LoVo (cell line): Measurements from ENCODE around the gene GRB2.
A peak's percentile ranks its signal among the peaks of the same experiment; 100 is the strongest.
"Not testable (repeated sequence)": the region's sequence is repeated elsewhere in the genome, so short reads cannot be mapped to it uniquely, and the experiment has no call there.

Experiments
- DNase-seq: peaks from one replicate; pipeline ENCODE4 v3.0.0-alpha.2; 2016; ENCODE audit warnings: low spot score

GRB2 gene

DNA sequence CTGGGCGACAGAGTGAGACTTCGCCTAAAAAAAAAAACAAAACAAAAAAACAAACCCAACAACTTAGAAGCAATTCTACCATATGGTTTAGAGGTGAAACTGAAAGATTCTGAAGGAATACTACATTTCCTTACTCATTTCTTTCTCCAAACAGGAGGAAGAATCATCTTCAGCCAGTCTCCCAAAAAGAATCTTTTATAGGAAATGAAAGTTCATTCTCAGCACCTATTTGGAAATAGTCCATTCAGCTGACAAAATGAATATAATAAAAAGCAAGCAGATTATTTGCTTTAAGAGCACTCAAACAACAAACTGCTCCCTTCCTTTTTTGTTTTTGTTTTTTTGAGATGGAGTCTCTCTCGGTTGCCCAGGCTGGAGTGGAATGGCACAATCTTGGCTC, 17.7 kb downstream of the GRB2 start:
- DNase-seq: no peak

DNA sequence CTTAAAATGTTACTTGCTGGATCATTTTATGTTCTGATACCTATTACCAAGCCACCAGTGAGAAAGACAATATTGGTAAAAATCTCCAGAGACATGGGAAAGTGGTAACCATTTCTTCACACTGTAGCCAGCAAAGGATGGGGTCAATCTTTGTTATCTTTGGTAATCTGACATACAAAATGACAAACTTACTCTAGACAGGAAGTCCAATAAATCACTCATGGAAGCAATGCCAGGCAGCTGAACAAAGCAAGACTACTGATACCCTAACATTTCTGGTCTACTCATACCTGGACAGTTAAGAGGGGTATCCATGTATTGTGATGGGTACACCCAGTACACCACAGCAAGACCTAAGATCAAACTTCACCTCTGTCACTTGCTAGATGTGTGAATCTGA, 19.0 kb downstream of the GRB2 start:
- no peak for DNase-seq

DNA sequence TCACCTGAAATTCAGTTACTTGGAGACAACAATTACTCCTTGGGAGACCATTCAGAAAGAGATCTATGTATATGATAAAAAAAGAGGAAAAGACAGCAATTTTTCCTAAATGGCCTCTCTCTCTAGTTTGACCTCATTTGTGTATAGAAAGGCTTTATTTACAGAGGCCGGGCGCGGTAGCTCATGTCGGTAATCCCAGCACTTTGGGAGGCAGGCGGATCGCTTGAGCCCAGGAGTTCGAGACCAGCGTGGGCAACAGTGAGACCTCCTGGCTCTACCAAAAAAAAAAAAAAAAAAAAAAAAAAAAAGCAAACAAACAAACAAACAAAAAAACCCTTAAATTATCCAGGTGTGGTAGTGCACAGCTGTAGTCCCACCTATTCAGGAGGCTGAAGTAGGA, 20.7 kb downstream of the GRB2 start:
- DNase-seq: no peak

DNA sequence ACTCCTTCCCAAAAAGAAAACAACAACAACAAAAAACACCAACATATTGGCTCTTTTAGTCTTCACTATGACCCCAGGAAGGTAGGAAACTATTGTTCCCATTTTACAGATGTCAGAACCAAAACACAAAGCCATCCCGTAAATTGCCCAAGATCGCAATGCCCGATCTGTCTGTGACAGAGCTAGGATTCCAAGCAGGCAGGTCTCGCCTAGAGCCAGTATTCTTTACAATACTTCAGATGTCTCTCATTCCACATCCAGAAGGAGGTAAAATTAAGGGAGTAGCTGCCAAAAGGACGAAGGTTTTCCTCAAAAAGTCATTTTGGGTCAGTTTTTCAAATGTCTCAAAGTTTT, 21.7 kb downstream of the GRB2 start:
- DNase-seq: no peak

DNA sequence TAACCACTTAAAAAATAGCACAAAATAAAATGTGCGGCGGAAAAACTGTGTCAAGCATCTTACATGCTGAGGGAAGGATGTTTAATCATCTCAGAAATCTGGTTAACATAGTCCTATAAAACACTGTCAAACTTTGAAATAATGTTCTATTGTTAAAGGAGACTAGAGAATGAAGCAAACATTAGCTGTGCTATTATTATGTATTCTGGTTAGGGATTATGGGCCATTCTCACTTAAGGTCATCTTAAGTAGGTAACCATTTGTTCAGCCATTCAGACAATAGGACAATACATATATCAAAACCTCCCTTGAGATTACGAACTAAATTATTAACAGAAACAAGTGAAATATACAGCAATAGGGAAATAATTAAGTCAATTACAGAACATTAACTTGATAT, 24.7 kb downstream of the GRB2 start:
- DNase-seq: no peak

DNA sequence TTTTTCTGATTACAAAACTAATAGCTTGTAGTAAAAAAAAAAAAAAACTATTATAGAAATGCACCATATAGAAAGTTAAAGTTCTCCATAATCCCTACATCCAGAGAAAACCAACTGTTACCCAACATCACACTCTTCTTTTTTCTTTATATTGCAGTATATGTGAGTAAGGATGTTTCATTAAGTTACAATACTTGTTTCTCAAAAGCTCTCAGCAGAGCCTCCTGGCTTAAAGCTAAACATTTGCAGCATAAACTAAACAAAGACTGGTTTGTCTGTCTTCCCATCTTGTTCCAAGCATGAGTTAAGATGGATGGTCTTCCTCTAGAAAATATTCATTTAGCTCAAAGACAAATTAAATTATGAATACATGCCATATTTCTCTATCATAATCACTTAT, 25.2 kb downstream of the GRB2 start:
- DNase-seq: no peak

DNA sequence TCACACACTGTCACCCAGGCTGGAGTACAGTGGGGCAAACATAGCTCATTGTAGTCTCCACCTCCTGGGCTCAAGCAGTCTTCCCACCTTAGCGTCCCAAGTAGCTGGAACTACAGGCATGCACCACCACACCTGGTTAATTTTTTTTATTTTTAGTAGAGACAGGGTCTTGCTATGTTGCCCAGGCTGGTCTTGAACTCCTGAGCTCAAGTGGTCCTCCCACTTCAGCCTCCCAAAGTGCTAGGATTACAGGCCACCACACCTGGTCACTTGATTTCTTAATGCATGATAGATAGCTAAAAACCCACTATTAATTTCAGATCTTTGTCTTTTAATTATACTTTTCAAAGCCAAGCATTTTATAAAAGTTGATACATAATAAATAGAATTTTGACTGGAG, 26.1 kb downstream of the GRB2 start:
- not testable (repeated sequence) for DNase-seq

DNA sequence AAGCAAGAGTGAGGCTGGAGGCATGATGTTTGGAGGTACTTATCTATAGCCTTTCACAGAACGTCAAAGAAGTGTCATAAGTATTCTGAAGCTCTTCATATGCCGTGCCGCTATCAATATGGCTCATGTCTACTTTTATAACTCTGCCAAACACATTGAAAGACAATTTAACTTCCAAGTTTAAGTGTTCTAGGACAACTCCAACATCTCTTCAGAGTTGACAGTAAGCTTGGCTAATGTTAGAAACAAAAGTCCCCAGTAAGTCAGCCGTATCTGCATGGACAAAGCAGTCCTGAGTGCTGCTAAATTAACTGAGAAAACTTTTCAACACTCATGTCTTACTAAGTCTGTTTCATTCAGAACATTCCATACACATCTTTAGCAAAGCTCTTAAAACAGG, 32.2 kb downstream of the GRB2 start:
- DNase-seq: no peak

DNA sequence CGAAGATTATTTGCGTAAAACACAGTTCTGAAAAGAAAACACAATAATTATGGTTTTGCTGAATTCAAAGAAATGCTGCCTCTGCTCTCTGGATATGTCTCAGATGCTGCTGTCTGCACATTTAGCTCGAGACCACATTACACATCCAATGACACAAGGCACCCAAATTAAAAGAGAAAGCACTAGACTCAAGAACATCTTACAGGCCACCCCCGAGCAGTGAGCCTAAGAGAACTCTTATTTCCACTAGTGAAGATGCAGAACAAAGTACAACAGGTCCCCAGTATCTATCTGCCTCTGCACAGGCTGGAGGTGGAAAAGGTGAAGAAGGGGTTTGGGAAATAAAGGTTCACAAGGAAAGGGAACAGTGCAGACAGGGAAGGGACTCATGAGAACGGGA, 33.5 kb downstream of the GRB2 start:
- no peak for DNase-seq

DNA sequence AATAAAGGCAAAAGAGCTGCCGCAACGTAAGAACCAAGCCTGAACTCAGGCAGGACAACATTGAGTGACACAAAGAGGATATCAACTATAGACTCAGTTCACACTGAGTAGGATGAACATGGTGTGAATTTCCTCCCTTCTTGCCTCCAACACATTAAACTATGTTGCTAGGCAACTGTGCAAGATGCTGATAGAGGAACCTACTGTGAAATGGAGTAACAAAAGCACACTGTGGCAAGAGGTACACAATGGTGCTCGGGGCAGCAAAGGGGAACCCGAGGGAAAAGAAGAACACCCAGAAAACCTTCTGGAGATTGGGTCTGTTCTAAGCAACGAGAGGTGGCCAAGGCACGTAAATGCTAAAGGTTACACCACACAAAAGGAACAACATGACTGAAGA, 34.1 kb downstream of the GRB2 start:
- no peak for DNase-seq

DNA sequence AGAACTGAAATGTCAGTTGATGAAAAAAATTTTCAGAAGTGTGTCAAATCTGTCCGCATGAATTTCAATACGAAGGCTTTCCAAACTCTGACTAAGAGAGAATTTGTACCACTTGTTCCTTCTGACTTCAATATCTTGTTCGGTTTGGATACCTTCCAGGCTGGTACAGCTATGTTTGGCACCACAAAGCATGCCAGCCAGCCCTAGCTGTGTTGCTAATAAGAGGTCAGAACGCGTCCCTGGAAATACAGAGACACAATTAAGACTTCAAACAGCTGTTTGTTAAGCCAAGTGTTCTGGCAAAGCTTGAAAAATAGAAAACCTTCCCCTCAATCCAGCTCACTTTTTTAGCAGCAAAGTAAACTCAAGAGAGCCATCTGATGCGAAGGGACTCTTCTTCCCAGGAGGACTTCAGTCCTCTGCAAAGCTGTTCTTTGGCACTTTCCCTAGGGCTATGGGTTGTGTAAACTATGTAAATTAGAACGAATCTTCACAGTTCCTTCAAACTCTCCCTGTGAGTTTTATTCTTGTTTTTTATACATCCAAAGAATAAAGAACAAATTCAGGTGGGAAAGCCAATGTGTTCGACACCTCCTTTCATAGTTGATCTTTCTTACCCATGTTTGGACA, 35.1 kb downstream of the GRB2 start:
- DNase-seq: no peak

DNA sequence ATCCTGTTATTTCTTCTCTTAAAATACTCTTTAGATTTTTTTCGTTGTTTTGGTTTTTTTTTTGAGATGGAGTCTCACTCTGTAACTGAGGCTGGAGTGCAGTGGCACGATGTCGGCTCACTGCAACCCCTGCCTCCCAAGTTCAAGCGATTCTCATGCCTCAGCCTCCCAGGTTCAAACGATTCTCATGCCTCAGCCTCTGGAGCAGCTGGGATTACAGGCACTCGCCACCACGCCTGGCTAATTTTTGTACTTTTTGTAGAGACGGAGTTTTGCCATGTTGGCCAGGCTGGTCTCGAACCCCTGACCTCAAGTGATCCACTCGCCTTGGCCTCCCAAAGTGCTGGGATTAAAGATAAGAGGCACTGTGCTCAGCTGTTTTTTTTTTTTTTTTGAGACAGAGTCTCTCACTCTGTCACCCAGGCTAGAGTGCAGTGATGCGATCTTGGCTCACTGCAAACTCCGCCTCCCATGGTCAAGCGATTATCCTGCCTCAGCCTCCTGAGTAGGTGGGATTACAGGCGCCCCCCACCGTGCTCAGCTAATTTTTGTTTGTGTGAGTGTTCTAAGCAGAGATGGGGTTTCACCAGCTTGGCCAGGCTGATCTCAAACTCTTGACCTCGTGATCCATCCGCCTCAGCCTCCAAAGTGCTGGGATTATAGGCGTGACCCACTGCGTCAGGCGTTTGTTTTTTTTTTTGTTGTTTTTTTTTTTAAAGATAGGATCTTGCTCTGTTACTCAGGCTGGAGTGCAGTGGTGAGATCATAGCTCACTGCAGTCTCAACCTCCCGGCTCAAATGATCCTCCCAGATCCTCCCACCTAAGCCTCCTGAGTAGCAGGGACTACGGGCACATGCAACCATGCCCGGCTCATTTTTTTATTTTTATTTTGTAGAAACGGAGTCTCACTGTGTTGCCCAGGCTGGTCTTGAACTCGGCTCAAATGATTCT, 37.4 kb downstream of the GRB2 start:
- not testable (repeated sequence) for DNase-seq

DNA sequence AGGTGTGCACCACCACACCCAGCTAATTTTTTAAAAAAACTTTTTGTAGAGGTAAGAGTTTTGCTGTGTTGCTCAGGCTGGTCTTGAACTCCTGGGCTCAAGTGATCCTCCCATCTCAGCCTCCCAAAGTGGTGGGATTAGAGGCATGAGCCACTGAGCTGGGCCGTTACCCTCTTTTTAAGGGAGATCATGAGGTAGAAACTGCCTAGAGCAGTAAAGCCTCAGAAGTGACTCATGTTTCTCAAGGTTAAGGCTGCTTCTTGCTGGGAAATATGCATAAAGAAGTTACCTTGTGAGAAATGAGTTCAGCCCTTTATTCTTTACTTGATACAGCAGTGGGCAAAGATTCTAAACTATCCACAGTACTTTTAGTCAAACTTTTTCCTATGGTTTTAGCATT, 38.2 kb downstream of the GRB2 start:
- DNase-seq: no peak

DNA sequence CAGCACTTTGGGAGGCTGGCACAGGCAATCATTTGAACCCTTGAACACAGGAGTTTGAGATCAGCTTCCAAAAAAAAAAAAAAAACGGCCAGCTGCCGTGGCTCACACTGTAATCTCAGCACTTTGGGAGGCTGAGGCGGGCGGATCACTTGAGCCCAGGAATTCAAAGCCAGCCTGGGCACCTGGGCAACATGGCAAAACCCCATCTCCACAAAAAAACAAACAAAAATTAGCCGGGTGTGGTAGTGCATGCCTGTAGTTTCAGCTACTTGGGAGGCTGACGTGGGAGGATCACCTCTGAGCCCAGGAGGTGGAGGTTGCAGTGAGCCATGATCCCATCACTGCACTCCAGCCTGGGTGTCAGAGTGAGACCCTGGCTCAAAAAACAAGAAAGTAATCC, 39.0 kb downstream of the GRB2 start:
- DNase-seq: no peak

DNA sequence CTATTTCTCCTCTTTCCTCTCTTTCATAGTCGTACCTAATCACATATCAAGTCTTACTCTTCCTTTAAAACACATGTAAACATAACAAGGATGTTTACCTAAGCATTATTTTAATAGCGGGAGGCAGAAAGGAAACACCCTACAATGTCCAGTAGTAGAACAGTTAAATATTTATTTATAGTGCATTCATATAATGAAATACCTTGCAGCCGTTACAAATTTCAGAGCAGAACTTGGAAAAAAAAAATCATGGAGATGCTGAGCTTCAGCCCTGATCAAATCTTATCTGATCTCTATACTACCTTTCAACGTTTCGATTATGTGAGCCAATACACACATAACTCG, 39.6 kb downstream of the GRB2 start:
- no peak for DNase-seq

DNA sequence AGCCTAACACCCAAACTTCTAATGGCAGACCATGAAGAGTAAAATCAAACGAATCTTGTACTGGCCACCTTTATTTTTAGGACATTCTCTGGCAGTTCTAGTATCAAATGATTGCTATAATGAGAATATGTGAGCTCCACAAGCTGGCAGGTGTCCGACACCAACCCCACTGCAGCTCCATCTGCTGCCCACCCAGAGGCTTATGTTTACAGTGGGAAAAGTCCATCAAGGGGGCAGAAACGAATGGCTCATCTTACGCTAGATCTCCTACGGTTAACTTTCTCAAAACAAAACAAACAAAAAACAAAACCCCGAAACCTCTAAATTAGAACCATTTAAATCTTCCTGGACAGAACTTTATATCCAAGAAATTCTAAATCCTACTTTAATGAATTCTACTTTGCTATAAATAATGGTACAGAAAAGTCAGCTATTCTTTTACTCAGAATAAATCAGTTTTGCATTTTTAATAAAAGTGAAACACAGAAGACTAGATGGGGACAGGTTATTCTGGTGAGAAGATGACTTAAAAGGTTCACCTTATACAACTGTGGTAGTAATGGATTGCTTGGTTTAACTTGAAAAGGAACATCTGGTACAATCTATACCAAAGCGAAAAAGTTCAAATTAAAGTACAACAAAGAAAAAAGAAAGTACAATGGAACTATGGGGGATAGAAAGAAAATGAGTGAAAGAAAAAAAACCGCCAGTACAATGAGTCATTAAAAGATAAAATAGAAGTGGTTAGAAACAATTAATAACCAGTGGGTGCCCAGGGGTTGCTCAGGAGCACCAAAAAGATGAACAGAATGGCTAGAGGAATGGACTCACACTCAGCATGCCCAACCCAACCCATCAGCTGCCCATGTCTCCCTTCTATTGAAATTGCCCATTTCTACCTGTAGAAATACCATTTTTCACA, 40.2 kb downstream of the GRB2 start:
- DNase-seq: no peak

DNA sequence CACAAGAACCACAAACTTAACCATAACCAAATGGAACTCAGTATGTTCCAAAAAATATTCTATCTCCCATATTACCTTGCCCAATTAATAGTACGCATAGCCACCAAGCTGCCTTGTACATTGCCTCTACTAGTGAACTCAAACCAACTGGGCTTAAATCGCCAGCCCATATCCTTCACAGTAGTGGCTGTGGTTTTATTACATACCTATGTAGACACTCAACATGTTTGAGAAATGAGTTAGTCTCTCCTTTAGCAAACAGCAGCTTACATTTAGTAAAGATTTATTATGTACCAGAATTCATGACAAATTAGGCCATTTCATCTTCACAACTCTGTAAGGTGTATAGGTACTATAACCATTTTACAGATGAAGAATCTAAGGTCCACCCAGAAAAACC, 41.4 kb downstream of the GRB2 start:
- DNase-seq: peak; percentile 8

DNA sequence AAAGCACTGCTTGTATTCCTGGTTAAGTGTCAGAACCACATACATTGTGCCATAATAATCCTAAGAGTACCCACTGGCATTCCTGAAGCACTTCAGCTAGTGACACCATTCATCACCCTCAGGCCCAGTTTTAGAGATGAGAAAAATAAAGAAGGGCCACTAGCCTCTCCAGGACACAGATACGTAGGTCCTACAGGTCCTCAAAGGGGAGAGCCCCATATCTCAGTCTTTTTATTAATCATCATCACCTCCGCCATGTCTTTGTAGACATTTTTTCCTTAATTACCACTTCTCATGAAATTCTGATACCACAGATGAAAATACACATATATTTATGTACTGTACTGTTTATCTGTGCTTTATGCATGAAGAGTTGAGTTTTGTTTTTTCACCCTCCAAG, 43.5 kb downstream of the GRB2 start:
- DNase-seq: no peak

DNA sequence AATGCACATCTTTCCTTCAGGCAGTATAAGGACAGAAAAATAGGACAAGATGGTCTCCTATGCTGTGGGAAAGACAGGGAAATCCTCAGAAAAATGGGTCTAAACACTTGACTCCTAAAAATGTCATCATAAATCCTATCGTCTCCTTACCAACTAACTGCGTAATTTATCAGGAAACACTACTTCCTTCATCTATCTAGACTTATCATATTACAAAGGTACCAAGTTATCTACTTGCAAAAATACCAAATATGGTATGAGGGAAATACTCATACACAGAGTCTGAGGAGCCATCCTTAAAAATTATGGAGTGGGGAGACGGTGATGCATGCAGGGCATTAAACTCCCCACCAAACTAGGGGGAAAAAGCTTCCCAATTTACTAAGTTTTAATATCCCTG, 44.1 kb downstream of the GRB2 start:
- DNase-seq: no peak

DNA sequence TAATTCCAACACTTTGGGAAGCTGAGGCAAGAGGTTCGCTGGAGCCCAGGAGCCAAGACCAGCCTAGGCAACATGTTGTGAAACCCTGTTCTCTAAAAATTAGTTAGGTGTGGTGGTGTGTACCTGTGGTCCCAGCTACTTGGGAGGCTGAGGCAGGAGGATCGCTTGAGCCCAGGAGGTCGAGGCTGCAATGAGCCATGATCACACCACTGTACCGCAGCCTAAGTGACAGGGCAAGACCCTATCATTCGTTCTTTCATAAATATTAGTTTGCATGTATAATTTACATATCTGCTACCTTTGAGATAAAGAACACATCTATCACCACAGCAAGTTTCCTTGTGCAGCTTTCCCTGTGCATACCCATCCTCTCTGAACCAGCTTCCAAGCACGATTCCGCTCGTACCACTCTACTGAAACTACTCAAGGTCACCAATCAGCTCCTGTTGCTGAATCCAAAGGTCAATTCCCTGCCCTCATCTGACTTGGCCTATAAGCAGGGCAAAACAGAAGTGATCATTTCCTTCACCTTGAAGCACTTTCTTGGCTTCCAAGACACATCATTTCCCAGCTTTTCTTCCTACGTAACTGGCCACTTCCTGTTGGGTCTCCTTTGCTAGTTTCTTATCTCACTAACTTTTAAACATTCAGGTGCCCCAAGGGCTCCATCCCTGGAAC, 49.1 kb downstream of the GRB2 start:
- no peak for DNase-seq

DNA sequence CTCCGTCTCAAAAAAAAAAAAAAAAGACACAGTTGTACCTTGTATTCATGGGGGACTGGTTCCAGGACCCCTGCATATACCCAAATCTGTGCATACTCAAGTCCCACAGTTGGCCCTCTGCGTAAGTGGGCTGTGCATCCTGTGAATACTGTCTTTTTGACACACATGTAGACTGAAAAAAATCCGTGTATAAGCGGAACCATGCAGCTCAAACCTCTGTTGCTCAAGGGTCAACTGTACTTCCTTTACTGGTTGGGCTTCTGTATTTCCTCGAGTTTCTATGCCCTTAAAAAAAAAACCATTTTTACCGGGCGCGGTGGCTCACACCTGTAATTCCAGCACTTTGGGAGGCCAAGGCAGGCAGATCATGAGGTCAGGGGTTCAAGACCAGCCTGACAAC, 52.3 kb downstream of the GRB2 start:
- DNase-seq: no peak

DNA sequence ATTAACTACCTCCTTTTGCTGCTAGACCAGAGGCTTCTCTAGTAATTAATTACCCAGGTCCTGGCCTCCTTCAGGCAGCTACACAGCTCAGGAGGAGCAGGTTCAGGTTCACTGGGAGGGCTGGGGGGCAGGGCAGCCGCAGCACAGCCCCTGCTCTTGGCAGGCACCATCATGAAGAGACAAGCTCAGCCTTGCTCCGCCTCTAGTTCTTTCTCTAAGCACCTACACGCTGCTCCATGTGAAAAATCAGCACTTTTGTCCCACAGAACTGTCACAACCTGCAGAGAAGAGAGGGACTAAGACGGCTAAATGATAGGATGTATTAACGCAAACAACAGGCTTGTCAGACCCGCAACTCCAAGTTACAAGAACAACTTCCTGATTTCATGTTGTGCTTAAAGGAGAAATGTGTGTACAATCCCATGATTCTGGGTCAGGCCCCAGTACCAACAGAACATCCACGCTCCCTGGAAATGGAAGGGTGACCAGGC, 53.4 kb downstream of the GRB2 start:
- no peak for DNase-seq
